ENCODE results near the gene RTN4RL1. TPM values are rescaled to one million over a fixed set of nuclear protein-coding genes. Genes with fewer than 3 reads are reported as not detected.

The RTN4RL1 gene
- total RNA-seq, 1 experiment from 2014 or later, result 0.80 TPM

- POLR2A ChIA-PET, result interaction anchor here (0.6 kb wide), 2 partner anchors 43 to 102 kb away, joined by 4 to 5 read pairs; no protein-coding TSS in a partner anchor
- intact Hi-C loops (cut with micrococcal nuclease; ENCODE audit: unreplicated experiment) (no loop called here), in situ Hi-C loops (cut with HindIII; ENCODE audit: low pct_unique_long_range_greater_than_20kb, low sequenced_read_pairs) (no loop called here)
- Histone ChIP-seq H3K9me3 (ENCODE audit: control insufficient read depth, insufficient read depth, low read depth, low read length) (no peaks in the 10 kb centered on the region), H3K4me1 (ENCODE audit: control insufficient read depth, insufficient read depth, low read length) (peaks cover 17% of the 10 kb centered on the region), H3K27me3 (ENCODE audit: control insufficient read depth, insufficient read depth, low read length) (no peaks in the 10 kb centered on the region), H3K4me3 (ENCODE audit: low read depth in 2 of 2, low read length in 2 of 2) (no peak overlapping the region), H3K36me3 (ENCODE audit: control insufficient read depth, insufficient read depth, low read length) (0 out of 2 replicates have a peak, but pooled peaks cover 3% of the 10 kb centered on the region), H3K27ac (ENCODE audit: low read length) (no peak overlapping the region)
- no peak for TF ChIP-seq CTCF (IDR thresholded peaks at IDR 0.05)
- no peak for TF ChIP-seq TCF7L2 (IDR thresholded peaks at IDR 0.05; ENCODE audit: low read depth, low read length)
- no peak for TF ChIP-seq SIN3A (IDR thresholded peaks at IDR 0.05; ENCODE audit: borderline replicate concordance, insufficient read depth, low read depth, low read length)
- TF ChIP-seq POLR2AphosphoS5 (IDR thresholded peaks at IDR 0.05; ENCODE audit: low read depth, low read length), result no peak
- no peak for TF ChIP-seq REST (IDR thresholded peaks at IDR 0.05; ENCODE audit: insufficient read depth in 1 of 2, low read depth in 2 of 2, low read length in 1 of 2)
- no TSS peak for BruUV-seq (replicated peaks)
- DNase-seq (ENCODE audit: low read depth, low spot score) (no peak), ATAC-seq (no peak)
- CTCF ChIA-PET, result interaction anchor here (0.6 kb wide), 1 partner anchor 54 kb away, joined by 7 read pairs; no protein-coding TSS in a partner anchor
Observed at GRCh38 chr17:2044263-2044894, 19.2 kb upstream of the RTN4RL1 start.

GRCh38 chr17:2043785-2044184, 18.7 kb upstream of the RTN4RL1 start:
- ATAC-seq (no peak), DNase-seq (ENCODE audit: low read depth, low spot score) (no peak)
- ChIA-PET POLR2A (no interaction called here), CTCF (no interaction called here)
- no peak overlapping the region for H3K27ac ChIP-seq (ENCODE audit: low read length)
- 0 out of 2 replicates have a peak, but pooled peaks cover 3% of the 10 kb centered on the region for H3K36me3 ChIP-seq (ENCODE audit: control insufficient read depth, insufficient read depth, low read length)
- no peak overlapping the region for H3K4me3 ChIP-seq (ENCODE audit: low read depth in 2 of 2, low read length in 2 of 2)
- no peaks in the 10 kb centered on the region for H3K9me3 ChIP-seq (ENCODE audit: control insufficient read depth, insufficient read depth, low read depth, low read length)
- H3K27me3 ChIP-seq (ENCODE audit: control insufficient read depth, insufficient read depth, low read length), result no peaks in the 10 kb centered on the region
- in situ Hi-C loops (cut with HindIII; ENCODE audit: low pct_unique_long_range_greater_than_20kb, low sequenced_read_pairs), result no loop called here
- intact Hi-C loops (cut with micrococcal nuclease; ENCODE audit: unreplicated experiment), result no loop called here
- peaks cover 16% of the 10 kb centered on the region for H3K4me1 ChIP-seq (ENCODE audit: control insufficient read depth, insufficient read depth, low read length)
- BruUV-seq (replicated peaks), result no TSS peak
- TF ChIP-seq POLR2AphosphoS5 (IDR thresholded peaks at IDR 0.05; ENCODE audit: low read depth, low read length) (no peak), SIN3A (IDR thresholded peaks at IDR 0.05; ENCODE audit: borderline replicate concordance, insufficient read depth, low read depth, low read length) (no peak), REST (IDR thresholded peaks at IDR 0.05; ENCODE audit: insufficient read depth in 1 of 2, low read depth in 2 of 2, low read length in 1 of 2) (no peak), TCF7L2 (IDR thresholded peaks at IDR 0.05; ENCODE audit: low read depth, low read length) (no peak), CTCF (IDR thresholded peaks at IDR 0.05) (no peak)

Data from Panc1 (cell line).